Neural crest cell (in vitro differentiated cells): ENCODE data around the gene PCDH9. TPM values are rescaled to one million over a fixed set of nuclear protein-coding genes. Genes with fewer than 3 reads are reported as not detected.

Experiments
- DNase-seq: peaks from one replicate; pipeline ENCODE4 v3.0.0; 2021; ENCODE audit warnings: low read depth, mixed read lengths, low spot score
- H3K27ac Mint-ChIP-seq: one replicate; pipeline ENCODE4 v1.8.0; 2021; ENCODE audit warnings: mild to moderate bottlenecking, mixed read lengths; ENCODE audit not compliant: unreplicated experiment
- H3K27me3 Mint-ChIP-seq: 2 replicates; pipeline ENCODE4 v1.8.0; 2021; ENCODE audit warnings: low read depth, mild to moderate bottlenecking, mixed read lengths
- H3K36me3 Mint-ChIP-seq: 2 replicates; pipeline ENCODE4 v1.8.0; 2021; ENCODE audit warnings: low read depth, mild to moderate bottlenecking, mixed read lengths
- H3K4me1 Mint-ChIP-seq: 2 replicates; pipeline ENCODE4 v1.8.0; 2021; ENCODE audit warnings: mixed read lengths
- H3K4me3 Mint-ChIP-seq: one replicate; pipeline ENCODE4 v1.8.0; 2021; ENCODE audit warnings: mild to moderate bottlenecking, mixed read lengths
- H3K9me3 Mint-ChIP-seq: 2 replicates; pipeline ENCODE4 v1.8.0; 2021; ENCODE audit warnings: mixed read lengths
- CTCF ChIP-seq: fragments of 200-600 bp; sonication (generic); conservative IDR thresholded peaks from 2 replicates; pipeline ENCODE4 v1.5.0; 2021; ENCODE audit warnings: antibody characterized with exemption, mild to moderate bottlenecking
- total RNA-seq: library from RNA; stranded (reverse); gene quantifications from 2 replicates; pipeline ENCODE4 v1.2.1, GENCODE V29; 2021

The PCDH9 gene
- total RNA-seq, 1 donor from 2014 or later = 6.3 TPM

- TF ChIP-seq CTCF = no peak
- Mint-ChIP-seq H3K36me3 (no peaks in the 10 kb centered on the region), H3K27ac (no peak overlapping the region), H3K9me3 (no peaks in the 10 kb centered on the region), H3K4me3 (no peak overlapping the region), H3K4me1 (no peaks in the 10 kb centered on the region), H3K27me3 (no peaks in the 10 kb centered on the region)
- no peak for DNase-seq
These were observed 290.0 kb downstream of the PCDH9 start for GRCh38 chr13:66940113-66940512.

- TF ChIP-seq CTCF = no peak
- Mint-ChIP-seq H3K36me3 (peaks cover 2% of the 10 kb centered on the region), H3K27me3 (no peaks in the 10 kb centered on the region), H3K4me3 (no peak overlapping the region), H3K27ac (no peak overlapping the region), H3K4me1 (no peaks in the 10 kb centered on the region), H3K9me3 (no peaks in the 10 kb centered on the region)
- DNase-seq = no peak
These were observed 292.7 kb downstream of the PCDH9 start for GRCh38 chr13:66937423-66937822.

- DNase-seq = no peak
- Mint-ChIP-seq H3K9me3 (no peaks in the 10 kb centered on the region), H3K4me1 (no peaks in the 10 kb centered on the region), H3K36me3 (peaks cover 2% of the 10 kb centered on the region), H3K27ac (no peak overlapping the region), H3K4me3 (no peak overlapping the region), H3K27me3 (no peaks in the 10 kb centered on the region)
- TF ChIP-seq CTCF = no peak
These were observed 296.1 kb downstream of the PCDH9 start for GRCh38 chr13:66933994-66934393.

- Mint-ChIP-seq H3K27me3 (no peaks in the 10 kb centered on the region), H3K4me3 (no peak overlapping the region), H3K27ac (no peak overlapping the region), H3K4me1 (no peaks in the 10 kb centered on the region), H3K36me3 (peaks cover 2% of the 10 kb centered on the region), H3K9me3 (no peaks in the 10 kb centered on the region)
- no peak for TF ChIP-seq CTCF
- DNase-seq = no peak
These were observed 296.6 kb downstream of the PCDH9 start for GRCh38 chr13:66933527-66933926.

- peaks cover 5% of the 10 kb centered on the region for H3K4me1 Mint-ChIP-seq
- no peaks in the 10 kb centered on the region for H3K36me3 Mint-ChIP-seq
- TF ChIP-seq CTCF = no peak
- H3K4me3 Mint-ChIP-seq = no peak overlapping the region
- DNase-seq = no peak
- H3K27me3 Mint-ChIP-seq = no peaks in the 10 kb centered on the region
- H3K9me3 Mint-ChIP-seq = no peaks in the 10 kb centered on the region
- H3K27ac Mint-ChIP-seq = no peak overlapping the region
These were observed 302.6 kb downstream of the PCDH9 start for GRCh38 chr13:66927562-66927961.
